Activated T-cell treated with anti-CD3 and anti-CD28 coated beads, Interleukin-2, amount 50 U/mL, for 72 hours (primary cell): ENCODE data around the gene ZNF407. TPM values are rescaled to one million over a fixed set of nuclear protein-coding genes. Genes with fewer than 3 reads are reported as not detected.
A peak's percentile ranks its signal among the peaks of the same experiment; 100 is the strongest.

Experiments
- ATAC-seq, 2 donors: fragments of 150-1000 bp; cut with Tn5 transposase; replicated peaks in 1 of 2; 2 replicates each; pipeline ENCODE4 v1.10.0; 2021; ENCODE audit warnings: moderate library complexity in 2 of 2, mild to moderate bottlenecking in 1 of 2
- DNase-seq, 2 donors: peaks; one replicate each; pipeline ENCODE4 v3.0.0; 2021 to 2022; ENCODE audit warnings: mixed read lengths in 1 of 2
- H3K27ac Mint-ChIP-seq: one replicate; pipeline ENCODE4 v1.8.0; 2022; ENCODE audit warnings: mild to moderate bottlenecking, moderate library complexity, mixed read lengths
- H3K27me3 Mint-ChIP-seq: one replicate; pipeline ENCODE4 v1.8.0; 2022; ENCODE audit warnings: low read depth, mixed read lengths
- H3K36me3 Mint-ChIP-seq, 2 donors: one replicate each; pipeline ENCODE4 v1.8.0; 2022; ENCODE audit warnings: mixed read lengths in 2 of 2, mild to moderate bottlenecking in 1 of 2; ENCODE audit not compliant: insufficient read depth in 2 of 2
- H3K4me1 Mint-ChIP-seq: one replicate; pipeline ENCODE4 v1.8.0; 2022; ENCODE audit warnings: low read depth, mixed read lengths
- H3K4me3 Mint-ChIP-seq, 2 donors: one replicate each; pipeline ENCODE4 v1.8.0; 2022; ENCODE audit warnings: mild to moderate bottlenecking in 2 of 2, mixed read lengths in 2 of 2, moderate library complexity in 2 of 2
- H3K9me3 Mint-ChIP-seq, 2 donors: one replicate each; pipeline ENCODE4 v1.8.0; 2022; ENCODE audit warnings: mixed read lengths in 2 of 2
- total RNA-seq, 2 donors: library from RNA; stranded (reverse); gene quantifications; one replicate each; pipeline ENCODE4 v1.2.3, GENCODE V29; 2022

ZNF407 gene
- total RNA-seq, 2 donors from 2014 or later = 11.9 to 13.0 TPM

DNA sequence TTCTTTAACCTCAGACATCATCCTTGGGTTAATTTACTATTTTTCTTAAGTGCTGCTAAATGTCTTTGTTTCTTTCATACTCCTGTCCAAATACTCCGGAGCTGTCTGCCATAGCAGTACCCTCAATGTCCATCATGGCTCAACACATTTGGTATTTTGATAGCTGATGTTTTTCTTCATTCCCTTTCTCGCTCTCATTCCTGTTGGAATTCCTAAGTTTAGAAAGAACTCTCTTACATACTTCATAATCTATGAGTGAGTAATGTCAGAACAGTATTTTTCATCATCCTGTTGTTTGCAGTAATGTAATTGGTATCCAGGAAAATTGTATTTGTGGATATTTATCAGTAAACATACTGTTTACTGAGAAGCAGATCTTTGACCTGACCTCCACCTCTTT, 328.4 kb downstream of the ZNF407 start:
- Mint-ChIP-seq H3K9me3 (no peaks in the 10 kb centered on the region), H3K4me1 (no peaks in the 10 kb centered on the region), H3K36me3 (no peaks in the 10 kb centered on the region), H3K4me3 (no peak overlapping the region), H3K27me3 (no peaks in the 10 kb centered on the region), H3K27ac (peak overlapping the region; percentile 57)
- DNase-seq (no peak), ATAC-seq (no peak)

DNA sequence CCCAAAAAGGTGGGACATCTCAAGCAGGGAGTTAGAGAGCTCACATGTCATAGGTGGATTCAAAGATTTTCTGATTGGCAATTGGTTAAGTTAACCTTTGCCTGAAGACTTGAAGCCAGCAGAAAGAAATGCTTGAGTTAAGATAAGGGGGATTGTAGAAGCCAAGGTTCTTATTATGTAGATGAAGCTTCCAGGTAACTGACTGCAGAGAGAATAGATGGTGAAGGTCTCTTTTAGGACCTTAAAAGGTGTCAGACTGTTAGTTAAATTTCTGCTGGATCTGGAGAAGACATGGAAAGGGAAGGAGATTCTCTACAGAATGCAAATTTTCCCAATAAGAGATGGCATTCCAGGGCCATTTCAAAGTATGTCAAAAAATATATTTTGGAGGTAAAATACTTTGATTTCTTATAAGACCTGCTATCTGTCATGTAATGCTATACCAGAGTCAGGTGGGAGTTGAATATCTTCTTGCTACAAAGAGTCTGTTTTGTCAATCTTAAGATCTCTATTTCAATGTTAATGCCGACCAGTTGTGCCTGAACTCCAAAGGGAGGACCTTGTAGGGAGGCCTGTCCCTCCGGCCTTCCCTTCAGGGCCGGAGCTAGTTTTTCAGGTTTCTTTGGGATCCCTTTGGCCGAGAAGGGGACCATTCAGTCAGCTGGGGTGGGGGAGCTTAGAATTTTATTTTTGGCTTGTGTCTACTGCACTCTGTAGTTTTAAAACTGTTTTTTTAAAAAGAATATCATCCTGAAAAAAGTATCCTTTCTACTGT, 330.7 kb downstream of the ZNF407 start:
- Mint-ChIP-seq H3K9me3 (no peaks in the 10 kb centered on the region), H3K27me3 (no peaks in the 10 kb centered on the region), H3K36me3 (peaks cover 0 to 2% of the 10 kb centered on the region in 2 donors), H3K4me3 (no peak overlapping the region), H3K4me1 (no peaks in the 10 kb centered on the region), H3K27ac (no peak overlapping the region)
- DNase-seq = no peak
- ATAC-seq = no peak

DNA sequence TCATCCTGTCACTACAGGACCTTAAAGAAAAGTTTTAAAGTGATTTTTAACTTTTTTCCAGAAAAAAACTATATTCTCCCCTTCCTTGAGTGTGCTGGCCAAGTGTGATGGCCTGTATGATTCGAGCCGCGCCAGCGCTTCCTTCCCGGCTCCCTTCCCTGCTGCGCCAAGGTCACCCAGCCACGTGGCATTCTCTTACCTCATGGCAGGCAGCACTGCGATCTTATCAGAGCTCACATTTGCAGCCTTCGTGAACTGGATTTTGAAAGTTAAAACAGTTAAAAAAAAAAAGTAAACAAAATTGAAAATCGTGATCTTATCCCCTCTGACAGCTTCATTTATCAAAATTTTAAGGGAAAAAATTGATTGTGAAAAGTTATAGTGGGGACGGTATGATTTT, 331.4 kb downstream of the ZNF407 start:
- no peak for DNase-seq
- H3K4me3 Mint-ChIP-seq = no peak overlapping the region
- ATAC-seq = no peak
- peaks cover 0 to 2% of the 10 kb centered on the region in 2 donors for H3K36me3 Mint-ChIP-seq
- H3K9me3 Mint-ChIP-seq = no peaks in the 10 kb centered on the region
- no peaks in the 10 kb centered on the region for H3K4me1 Mint-ChIP-seq
- H3K27ac Mint-ChIP-seq = peak overlapping the region; percentile 71
- H3K27me3 Mint-ChIP-seq = no peaks in the 10 kb centered on the region

DNA sequence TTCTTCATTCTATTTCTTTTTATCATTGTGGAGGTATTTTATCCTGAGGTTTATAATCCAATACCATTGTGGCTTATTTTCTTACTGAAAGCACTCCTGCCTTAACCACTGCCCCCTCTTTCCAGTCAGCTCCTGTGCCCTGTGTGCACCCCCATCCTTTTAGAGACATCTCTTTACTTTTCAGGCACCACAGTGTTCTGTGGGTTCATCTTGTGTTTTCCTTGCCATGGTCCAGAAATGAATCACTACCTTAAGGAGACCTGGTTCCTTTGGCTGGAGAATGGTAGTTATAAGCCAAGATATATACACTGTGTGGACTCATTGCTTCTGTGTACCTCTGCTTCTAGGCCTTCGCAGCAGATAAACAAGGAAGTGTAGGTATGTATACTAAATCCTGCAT, 332.9 kb downstream of the ZNF407 start:
- DNase-seq = no peak
- Mint-ChIP-seq H3K4me3 (no peak overlapping the region), H3K4me1 (no peaks in the 10 kb centered on the region), H3K27ac (no peak overlapping the region), H3K9me3 (no peaks in the 10 kb centered on the region), H3K36me3 (peaks cover 0 to 2% of the 10 kb centered on the region in 2 donors), H3K27me3 (no peaks in the 10 kb centered on the region)
- ATAC-seq = no peak

DNA sequence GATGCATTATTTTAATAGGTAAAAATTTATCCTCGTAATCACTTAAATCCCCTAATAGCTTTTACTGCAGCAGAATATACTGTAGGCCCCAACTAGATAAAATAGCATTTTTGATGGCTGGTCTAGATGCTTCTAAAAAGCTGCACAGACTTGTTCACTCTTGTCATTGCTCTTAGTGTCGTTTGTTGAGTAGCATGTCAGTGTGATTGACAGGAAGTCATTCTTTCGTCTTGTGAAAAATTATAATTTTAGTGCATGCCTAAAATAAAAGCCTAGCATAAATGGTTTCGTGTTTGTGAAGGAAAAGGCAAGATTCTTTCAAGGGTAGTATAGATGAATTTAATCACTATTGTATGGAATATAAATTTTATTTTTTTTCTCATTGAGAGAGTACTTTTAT, 336.3 kb downstream of the ZNF407 start:
- Mint-ChIP-seq H3K9me3 (no peaks in the 10 kb centered on the region), H3K4me1 (no peaks in the 10 kb centered on the region), H3K27ac (no peak overlapping the region), H3K27me3 (no peaks in the 10 kb centered on the region), H3K4me3 (no peak overlapping the region), H3K36me3 (peaks cover 0 to 2% of the 10 kb centered on the region in 2 donors)
- DNase-seq (no peak), ATAC-seq (no peak)

- Mint-ChIP-seq H3K9me3 (no peaks in the 10 kb centered on the region), H3K4me1 (no peaks in the 10 kb centered on the region), H3K27me3 (no peaks in the 10 kb centered on the region), H3K27ac (no peak overlapping the region), H3K4me3 (no peak overlapping the region), H3K36me3 (peaks cover 0 to 2% of the 10 kb centered on the region in 2 donors)
- no peak for ATAC-seq
- DNase-seq = no peak
Observed at GRCh38 chr18:74935434-74935833, 337.8 kb downstream of the ZNF407 start.

DNA sequence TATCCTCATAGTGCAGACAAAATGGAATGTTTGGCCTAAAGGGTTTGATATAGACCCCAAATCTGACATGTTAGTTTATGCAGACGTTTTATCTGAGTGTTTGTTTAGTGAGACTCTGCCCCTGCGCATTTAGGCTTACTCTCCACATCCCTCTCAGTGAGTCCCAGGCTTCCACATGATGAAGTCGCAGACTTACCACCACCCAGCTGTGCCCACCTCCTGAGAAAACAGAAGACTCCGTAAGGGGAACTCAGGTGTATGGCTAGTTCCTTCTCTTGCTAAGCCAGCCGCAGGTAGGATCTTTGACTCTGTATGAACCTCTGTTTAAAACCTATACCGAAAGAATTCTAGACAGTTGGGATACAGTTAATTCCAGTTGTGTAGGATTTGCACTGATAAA, 338.7 kb downstream of the ZNF407 start:
- no peak overlapping the region for H3K4me3 Mint-ChIP-seq
- peaks cover 0 to 2% of the 10 kb centered on the region in 2 donors for H3K36me3 Mint-ChIP-seq
- no peaks in the 10 kb centered on the region for H3K9me3 Mint-ChIP-seq
- no peaks in the 10 kb centered on the region for H3K27me3 Mint-ChIP-seq
- no peaks in the 10 kb centered on the region for H3K4me1 Mint-ChIP-seq
- ATAC-seq (no peak), DNase-seq (no peak)
- H3K27ac Mint-ChIP-seq = no peak overlapping the region

GRCh38 chr18:74937291-74937690, 339.6 kb downstream of the ZNF407 start:
- no peaks in the 10 kb centered on the region for H3K27me3 Mint-ChIP-seq

GRCh38 chr18:74940856-74941255, 343.2 kb downstream of the ZNF407 start:
- Mint-ChIP-seq H3K9me3 (no peaks in the 10 kb centered on the region), H3K4me1 (peaks cover 17% of the 10 kb centered on the region), H3K27me3 (no peaks in the 10 kb centered on the region), H3K27ac (no peak overlapping the region), H3K36me3 (no peaks in the 10 kb centered on the region), H3K4me3 (no peak overlapping the region)
- DNase-seq (no peak), ATAC-seq (no peak)

More at GRCh38 chr18:74937291-74937690, 339.6 kb downstream of the ZNF407 start:
- DNase-seq (no peak), ATAC-seq (no peak)
- Mint-ChIP-seq H3K4me3 (no peak overlapping the region), H3K9me3 (no peaks in the 10 kb centered on the region), H3K4me1 (peaks cover 7% of the 10 kb centered on the region), H3K36me3 (peaks cover 0 to 2% of the 10 kb centered on the region in 2 donors), H3K27ac (no peak overlapping the region)

DNA sequence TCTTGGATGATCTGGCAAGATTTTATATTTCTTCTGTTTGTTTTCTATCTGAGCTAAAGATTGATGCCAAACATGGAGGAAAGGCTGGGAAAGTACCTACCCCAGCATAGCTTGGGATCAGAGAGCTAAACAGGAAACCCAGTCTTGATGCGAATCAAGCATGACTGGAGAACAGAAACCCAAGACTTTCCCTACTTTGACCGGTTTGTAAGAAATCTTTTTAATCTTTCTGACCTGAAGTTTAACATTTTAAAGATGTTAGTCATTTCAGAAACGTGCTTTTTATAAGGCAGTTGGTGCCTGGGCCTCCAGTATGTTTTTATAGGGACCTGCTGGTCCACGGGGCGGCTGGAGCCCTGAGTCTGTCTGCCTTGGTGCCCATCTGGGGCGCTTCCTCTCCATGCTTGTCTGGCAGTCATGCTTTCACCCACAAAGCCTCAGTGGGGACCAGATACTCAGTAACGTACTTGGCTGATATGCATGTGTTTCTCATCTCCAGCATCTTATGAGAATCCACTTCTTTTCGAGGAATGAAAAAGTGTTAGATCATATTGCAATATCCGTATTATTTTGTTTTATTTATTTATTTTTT, 344.7 kb downstream of the ZNF407 start:
- Mint-ChIP-seq H3K4me3 (peak overlapping the region; percentile 50 to 60), H3K27me3 (no peaks in the 10 kb centered on the region), H3K9me3 (no peaks in the 10 kb centered on the region), H3K36me3 (no peaks in the 10 kb centered on the region), H3K4me1 (peaks cover 17% of the 10 kb centered on the region), H3K27ac (no peak overlapping the region)
- peak; percentile 24 to 25 for DNase-seq
- ATAC-seq = peak; percentile 74 to 80

- ATAC-seq = no peak
- peaks cover 27% of the 10 kb centered on the region for H3K4me1 Mint-ChIP-seq
- H3K4me3 Mint-ChIP-seq = no peak overlapping the region
- DNase-seq = no peak
- H3K36me3 Mint-ChIP-seq = no peaks in the 10 kb centered on the region
- H3K27me3 Mint-ChIP-seq = no peaks in the 10 kb centered on the region
- H3K9me3 Mint-ChIP-seq = no peaks in the 10 kb centered on the region
- H3K27ac Mint-ChIP-seq = no peak overlapping the region
Observed at GRCh38 chr18:74944676-74945075, 347.0 kb downstream of the ZNF407 start.

DNA sequence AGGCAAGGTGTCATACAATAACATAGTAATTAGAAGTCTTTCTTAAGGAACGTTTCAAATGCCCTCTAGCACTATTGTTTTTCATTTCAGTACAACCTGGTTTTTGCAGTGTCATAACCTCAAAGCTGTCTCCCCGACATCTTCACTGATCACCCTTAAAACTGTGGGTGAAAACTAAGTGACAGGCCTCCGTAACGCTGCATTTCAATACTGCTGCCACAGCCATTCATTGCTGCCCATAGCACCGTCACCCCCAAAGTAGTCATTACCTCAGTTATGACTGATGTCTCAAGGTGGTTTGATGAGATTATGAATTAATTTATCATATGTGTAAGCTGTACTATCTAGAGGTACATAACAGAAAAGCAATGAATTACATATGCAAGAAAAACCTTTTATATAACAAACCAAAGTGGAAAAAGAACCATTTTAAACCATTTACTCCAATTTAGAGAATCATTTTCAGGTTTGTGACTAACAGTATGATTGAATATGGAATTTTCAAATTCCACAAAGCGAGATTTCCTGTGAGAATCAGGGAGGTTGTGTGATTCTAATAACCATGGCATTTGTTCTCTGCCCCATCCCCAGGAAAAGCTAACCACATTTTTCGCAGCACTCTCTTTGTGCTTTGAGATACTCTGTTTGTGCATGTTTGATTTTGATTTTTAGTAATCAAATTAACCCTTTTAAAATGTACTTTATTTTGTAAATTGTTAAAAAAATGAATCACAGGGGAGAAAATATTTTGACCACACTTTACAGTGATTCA, 348.3 kb downstream of the ZNF407 start:
- Mint-ChIP-seq H3K27ac (no peak overlapping the region), H3K9me3 (no peaks in the 10 kb centered on the region), H3K27me3 (no peaks in the 10 kb centered on the region), H3K4me3 (no peak overlapping the region), H3K36me3 (no peaks in the 10 kb centered on the region), H3K4me1 (peaks cover 39% of the 10 kb centered on the region)
- DNase-seq (no peak), ATAC-seq (peak in 1 of 2 donors; percentile 33)

DNA sequence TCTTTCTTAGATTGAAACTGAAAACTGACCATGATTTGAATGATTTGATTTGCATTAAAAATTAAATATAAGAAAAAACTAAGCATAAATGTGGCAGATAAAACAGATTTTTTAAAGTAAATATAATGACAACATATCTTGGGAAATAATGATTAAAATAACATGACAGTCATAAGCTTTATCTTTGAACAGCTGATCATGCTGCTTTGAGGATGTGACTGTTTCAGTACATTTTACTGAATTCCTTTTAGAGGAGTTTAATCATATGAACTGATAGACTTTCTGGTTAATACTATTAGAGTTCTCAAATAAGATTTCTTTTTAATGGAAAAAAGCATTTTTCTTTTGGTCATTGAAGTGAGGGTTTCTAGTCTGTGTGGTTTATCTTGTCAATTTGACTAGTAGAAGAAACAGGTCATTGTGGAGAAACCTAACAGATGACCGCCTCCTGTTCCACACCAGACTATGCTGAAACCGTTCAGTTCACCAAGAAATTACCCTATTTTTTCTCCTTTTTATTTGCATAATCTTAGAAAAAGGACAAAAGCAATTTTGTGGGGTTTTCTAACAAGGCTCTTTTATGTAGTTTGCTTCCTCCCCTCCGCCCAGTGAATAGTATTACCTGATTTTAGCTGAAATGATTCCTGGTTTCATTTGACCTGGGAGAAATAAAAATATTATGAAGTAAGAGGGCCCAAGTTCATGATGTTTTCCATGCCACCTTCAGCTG, 349.1 kb downstream of the ZNF407 start:
- Mint-ChIP-seq H3K4me1 (peaks cover 43% of the 10 kb centered on the region), H3K9me3 (no peaks in the 10 kb centered on the region), H3K36me3 (no peaks in the 10 kb centered on the region)

More for the DNA sequence above, 349.1 kb downstream of the ZNF407 start:
- Mint-ChIP-seq H3K27ac (no peak overlapping the region), H3K27me3 (no peaks in the 10 kb centered on the region), H3K4me3 (no peak overlapping the region)
- DNase-seq (no peak), ATAC-seq (no peak)
